H9 (cell line): ENCODE results near the gene ACOX3. TPM values are rescaled to one million over a fixed set of nuclear protein-coding genes. Genes with fewer than 3 reads are reported as not detected.
"Not testable (repeated sequence)": the region's sequence is repeated elsewhere in the genome, so short reads cannot be mapped to it uniquely, and the experiment has no call there.

Experiments
- DNase-seq: peaks from one replicate; pipeline ENCODE4 v3.0.0-alpha.2; 2017
- H2AFZ ChIP-seq: one replicate; pipeline ENCODE4 v1.6.1; 2013; ENCODE audit warnings: mild to moderate bottlenecking, low read length, control low read depth, moderate library complexity
- H2AK5ac ChIP-seq: 2 replicates; pipeline ENCODE4 v1.6.1; 2013; ENCODE audit warnings: low read length, control low read depth, mixed read lengths; ENCODE audit not compliant: insufficient read length
- H2BK120ac ChIP-seq: one replicate; pipeline ENCODE4 v1.6.1; 2013; ENCODE audit warnings: low read depth, mild to moderate bottlenecking, low read length, control low read depth, inconsistent platforms; ENCODE audit not compliant: poor library complexity, severe bottlenecking
- H2BK12ac ChIP-seq: 2 replicates; pipeline ENCODE4 v1.6.1; 2013; ENCODE audit warnings: low read length, control low read depth, mixed read lengths, low read depth; ENCODE audit not compliant: insufficient read length
- H2BK15ac ChIP-seq: 2 replicates; pipeline ENCODE4 v1.6.1; 2013; ENCODE audit warnings: low read depth, low read length, control low read depth
- H2BK20ac ChIP-seq: one replicate; pipeline ENCODE4 v1.6.1; 2013; ENCODE audit warnings: low read depth, mild to moderate bottlenecking, low read length, control low read depth, inconsistent platforms; ENCODE audit not compliant: poor library complexity, severe bottlenecking
- H2BK5ac ChIP-seq: 2 replicates; pipeline ENCODE4 v1.6.1; 2013; ENCODE audit warnings: low read length, control low read depth, mixed read lengths; ENCODE audit not compliant: insufficient read length
- H3K14ac ChIP-seq: 2 replicates; pipeline ENCODE4 v1.6.1; 2013; ENCODE audit warnings: low read length, control low read depth; ENCODE audit not compliant: insufficient read depth
- H3K18ac ChIP-seq: 2 replicates; pipeline ENCODE4 v1.6.1; 2013; ENCODE audit warnings: low read depth, mild to moderate bottlenecking, mixed read lengths, low read length, control low read depth; ENCODE audit not compliant: insufficient read length
- H3K23ac ChIP-seq: 2 replicates; pipeline ENCODE4 v1.6.1; 2013; ENCODE audit warnings: low read length, control low read depth, mixed read lengths, low read depth; ENCODE audit not compliant: insufficient read length
- H3K23me2 ChIP-seq: 2 replicates; pipeline ENCODE4 v1.6.1; 2013; ENCODE audit warnings: low read depth, mild to moderate bottlenecking, mixed read lengths, low read length, control low read depth; ENCODE audit not compliant: insufficient read length, poor library complexity, severe bottlenecking
- H3K27ac ChIP-seq: 2 replicates; pipeline ENCODE4 v1.5.1; 2013; ENCODE audit warnings: low read length, control low read depth, mixed read lengths, low read depth; ENCODE audit not compliant: insufficient read length
- H3K27me3 ChIP-seq: 2 replicates; pipeline ENCODE4 v1.6.1; 2013; ENCODE audit warnings: low read length, control low read depth, inconsistent platforms; ENCODE audit not compliant: insufficient read depth
- H3K4ac ChIP-seq: 2 replicates; pipeline ENCODE4 v1.6.1; 2013; ENCODE audit warnings: low read depth, mild to moderate bottlenecking, control low read depth, inconsistent platforms, low read length, moderate library complexity
- H3K4me1 ChIP-seq: 2 replicates; pipeline ENCODE4 v1.6.1; 2013; ENCODE audit warnings: low read length, control low read depth, inconsistent platforms; ENCODE audit not compliant: insufficient read depth
- H3K4me2 ChIP-seq: 2 replicates; pipeline ENCODE4 v1.6.1; 2013; ENCODE audit warnings: low read length, control low read depth, mixed read lengths; ENCODE audit not compliant: insufficient read length, insufficient read depth
- H3K56ac ChIP-seq: 2 replicates; pipeline ENCODE4 v1.6.1; 2013; ENCODE audit warnings: low read depth, mild to moderate bottlenecking, mixed read lengths, low read length, control low read depth; ENCODE audit not compliant: insufficient read length
- H3K79me1 ChIP-seq: 2 replicates; pipeline ENCODE4 v1.6.1; 2013; ENCODE audit warnings: low read depth, mild to moderate bottlenecking, moderate library complexity, low read length, control low read depth, inconsistent platforms; ENCODE audit not compliant: insufficient read depth, poor library complexity, severe bottlenecking
- H3K79me2 ChIP-seq: 2 replicates; pipeline ENCODE4 v1.6.1; 2013; ENCODE audit warnings: low read length, control low read depth, inconsistent platforms; ENCODE audit not compliant: insufficient read depth
- H3K9ac ChIP-seq: 2 replicates; pipeline ENCODE4 v1.6.1; 2013; ENCODE audit warnings: low read length, control low read depth, mixed read lengths; ENCODE audit not compliant: insufficient read length; ENCODE audit errors: extremely low read depth
- H3K9me3 ChIP-seq: one replicate; pipeline ENCODE4 v1.6.1; 2013; ENCODE audit warnings: low read depth, low read length, inconsistent platforms; ENCODE audit not compliant: control insufficient read depth
- H3T11ph ChIP-seq: one replicate; pipeline ENCODE4 v1.6.1; 2013; ENCODE audit warnings: mild to moderate bottlenecking, low read length, control low read depth, inconsistent platforms
- H4K20me1 ChIP-seq: one replicate; pipeline ENCODE4 v1.6.1; 2013; ENCODE audit not compliant: control insufficient read depth, insufficient read length, insufficient read depth
- H4K5ac ChIP-seq: 2 replicates; pipeline ENCODE4 v1.6.1; 2013; ENCODE audit warnings: low read depth, mild to moderate bottlenecking, mixed read lengths, low read length, control low read depth; ENCODE audit not compliant: insufficient read length
- H4K8ac ChIP-seq: replicated peaks from 2 replicates; pipeline ENCODE4 v1.6.1; 2013; ENCODE audit warnings: low read length, control low read depth, mixed read lengths, low read depth; ENCODE audit not compliant: insufficient read length
- H4K91ac ChIP-seq: 2 replicates; pipeline ENCODE4 v1.6.1; 2013; ENCODE audit warnings: low read depth, mild to moderate bottlenecking, moderate library complexity, mixed read lengths, low read length, control low read depth; ENCODE audit not compliant: insufficient read length
- H3K27ac Mint-ChIP-seq, 3 experiments: 2 replicates in 2 of 3; 3 replicates in 1 of 3; pipeline ENCODE4 v1.8.0; 2020 to 2021; ENCODE audit warnings: mixed read lengths in 3 of 3, mild to moderate bottlenecking in 1 of 3, moderate library complexity in 1 of 3
- H3K27me3 Mint-ChIP-seq: 2 replicates; pipeline ENCODE4 v1.8.0; 2021; ENCODE audit warnings: low read depth, mild to moderate bottlenecking, moderate library complexity, mixed read lengths
- H3K36me3 Mint-ChIP-seq, 3 experiments: 2 replicates in 2 of 3; 3 replicates in 1 of 3; pipeline ENCODE4 v1.8.0; 2020 to 2021; ENCODE audit warnings: low read depth in 3 of 3, mixed read lengths in 3 of 3; ENCODE audit not compliant: insufficient read depth in 1 of 3
- H3K4me1 Mint-ChIP-seq, 2 experiments: 2 replicates each; pipeline ENCODE4 v1.8.0; 2020; ENCODE audit warnings: mixed read lengths in 2 of 2
- H3K4me3 Mint-ChIP-seq, 2 experiments: 2 replicates in 1 of 2; 3 replicates in 1 of 2; pipeline ENCODE4 v1.8.0; 2020 to 2021; ENCODE audit warnings: mild to moderate bottlenecking in 2 of 2, mixed read lengths in 2 of 2, moderate library complexity in 1 of 2
- H3K9me3 Mint-ChIP-seq, 2 experiments: 2 replicates in 1 of 2; 3 replicates in 1 of 2; pipeline ENCODE4 v1.8.0; 2020; ENCODE audit warnings: mild to moderate bottlenecking in 2 of 2, mixed read lengths in 2 of 2, moderate library complexity in 1 of 2
- CTCF ChIP-seq: fragments of 200-600 bp; sonication (generic); conservative IDR thresholded peaks from 3 replicates; pipeline ENCODE4 v1.8.0; 2021; ENCODE audit warnings: antibody characterized with exemption, mild to moderate bottlenecking
- WGBS: extraction: QIAGEN DNeasy Blood & Tissue Kit; methylation state at CpG from one replicate; pipeline ENCODE4 v1.1.7; 2013; ENCODE audit warnings: missing lambda C conversion rate, low lambda C conversion rate, mixed read lengths; ENCODE audit not compliant: insufficient read length; ENCODE audit errors: extremely low coverage; 5-methylcytosine and 5-hydroxymethylcytosine counted together
- total RNA-seq: library from RNA; stranded (reverse); gene quantifications from 2 replicates; pipeline ENCODE4 v1.2.1, GENCODE V29; 2021

The ACOX3 gene
- total RNA-seq, 1 experiment from 2014 or later: 13.8 TPM

GRCh38 chr4:8488791-8489369 is 48.4 kb upstream of the ACOX3 start:
- no peak overlapping the region for H2BK120ac ChIP-seq
- H3K4me1 Mint-ChIP-seq: peaks cover 33 to 52% of the 10 kb centered on the region in 2 experiments
- peaks cover 8% of the 10 kb centered on the region for H3K9me3 ChIP-seq
- no peak overlapping the region for H4K91ac ChIP-seq
- H3K18ac ChIP-seq: no peak overlapping the region
- WGBS: no CpG with 5 or more reads among the region's 5 CpGs
- H3K9me3 Mint-ChIP-seq: peaks cover 44 to 53% of the 10 kb centered on the region in 2 experiments
- H2BK15ac ChIP-seq: no peak overlapping the region
- no peak for TF ChIP-seq CTCF
- peaks cover 4% of the 10 kb centered on the region; the same call in 1 of the 2 replicates for H3K27me3 Mint-ChIP-seq
- H3K23ac ChIP-seq: no peak overlapping the region
- no peak for DNase-seq
- no peak overlapping the region for H3T11ph ChIP-seq
- peaks cover 46 to 54% (median 53%) of the 10 kb centered on the region in 3 experiments for H3K36me3 Mint-ChIP-seq
- no peak overlapping the region for H3K9ac ChIP-seq
- H3K4me1 ChIP-seq: peaks cover 3% of the 10 kb centered on the region; the same call in 1 of the 2 replicates
- H2AFZ ChIP-seq: no peak overlapping the region
- no peak overlapping the region for H2BK12ac ChIP-seq
- no peaks in the 10 kb centered on the region for H3K79me1 ChIP-seq
- H3K4ac ChIP-seq: no peak overlapping the region
- no peak overlapping the region for H4K8ac ChIP-seq
- H2BK5ac ChIP-seq: no peak overlapping the region
- H3K4me3 Mint-ChIP-seq: no peak overlapping the region
- no peak overlapping the region for H3K27ac Mint-ChIP-seq
- H2BK20ac ChIP-seq: no peak overlapping the region
- H3K27me3 ChIP-seq: no peaks in the 10 kb centered on the region
- H3K79me2 ChIP-seq: no peaks in the 10 kb centered on the region
- H2AK5ac ChIP-seq: no peak overlapping the region
- H4K20me1 ChIP-seq: no peaks in the 10 kb centered on the region
- H3K4me2 ChIP-seq: no peak overlapping the region
- H3K23me2 ChIP-seq: no peaks in the 10 kb centered on the region
- no peak overlapping the region for H3K27ac ChIP-seq
- no peak overlapping the region; the same call in 1 of the 2 replicates for H3K14ac ChIP-seq
- H3K56ac ChIP-seq: no peak overlapping the region
- no peak overlapping the region for H4K5ac ChIP-seq

DNA sequence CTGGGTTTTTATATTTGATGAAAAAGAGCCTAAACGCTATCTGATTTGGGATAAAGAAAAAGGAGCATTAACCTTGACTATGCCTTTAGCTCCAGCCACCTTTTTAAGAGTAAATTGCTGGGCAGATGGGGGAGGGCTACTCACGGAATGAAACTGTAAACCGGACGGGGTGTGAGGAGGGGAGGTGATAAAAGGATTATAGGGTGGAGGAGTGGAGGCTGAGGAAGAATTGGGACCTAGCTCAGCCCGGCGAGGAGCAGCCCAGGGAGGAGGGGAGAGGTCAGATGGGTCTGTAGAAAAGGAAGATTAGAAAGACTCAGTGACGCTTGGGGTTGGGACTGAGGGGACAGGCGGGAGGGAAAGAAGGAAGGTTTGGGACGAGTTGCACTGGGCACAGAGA is 46.1 kb upstream of the ACOX3 start:
- H3K27me3 ChIP-seq, H4K8ac ChIP-seq, DNase-seq, H4K20me1 ChIP-seq, H3K79me1 ChIP-seq, H4K5ac ChIP-seq, H2AFZ ChIP-seq, H3K4me2 ChIP-seq, H3K4me3 Mint-ChIP-seq, H2BK20ac ChIP-seq, H3K4ac ChIP-seq, H3K27me3 Mint-ChIP-seq, H2BK5ac ChIP-seq, H2AK5ac ChIP-seq, H3T11ph ChIP-seq, H3K18ac ChIP-seq, H3K9ac ChIP-seq, H3K4me1 ChIP-seq, H3K23me2 ChIP-seq, H3K27ac Mint-ChIP-seq, H3K79me2 ChIP-seq, H4K91ac ChIP-seq, H2BK15ac ChIP-seq, H3K27ac ChIP-seq, H3K9me3 ChIP-seq, H3K23ac ChIP-seq, H2BK12ac ChIP-seq, H2BK120ac ChIP-seq, H3K14ac ChIP-seq, H3K56ac ChIP-seq: not testable (repeated sequence)
- Mint-ChIP-seq H3K4me1 (peaks cover 21 to 40% of the 10 kb centered on the region in 2 experiments), H3K36me3 (peaks cover 46 to 54% (median 53%) of the 10 kb centered on the region in 3 experiments), H3K9me3 (peaks cover 44 to 53% of the 10 kb centered on the region in 2 experiments)
- no CpG with 5 or more reads among the region's 9 CpGs for WGBS
